DOHH2 (cell line): ENCODE results near the gene KIRREL3.
"Not testable (repeated sequence)": the region's sequence is repeated elsewhere in the genome, so short reads cannot be mapped to it uniquely, and the experiment has no call there.

ENCODE experiments used
- H3F3A ChIP-seq: fragments of 200-600 bp; sonication (generic), shearing (Covaris generic); 2 replicates; pipeline ENCODE4 v1.6.0; 2016; ENCODE audit warnings: antibody characterized with exemption, mild to moderate bottlenecking; ENCODE audit not compliant: control insufficient read depth, insufficient read depth
- H3K27ac ChIP-seq: fragments of 200-600 bp; sonication (generic); 2 replicates; pipeline ENCODE4 v1.5.1; 2014; ENCODE audit warnings: low read depth, mild to moderate bottlenecking, low read length, moderate library complexity
- H3K27me3 ChIP-seq: fragments of 200-600 bp; sonication (generic); 2 replicates; pipeline ENCODE4 v1.6.1; 2014; ENCODE audit warnings: mild to moderate bottlenecking, low read length, mixed read lengths; ENCODE audit not compliant: control insufficient read depth
- H3K36me3 ChIP-seq: fragments of 200-600 bp; sonication (generic); 2 replicates; pipeline ENCODE4 v1.6.1; 2014; ENCODE audit warnings: mild to moderate bottlenecking, low read length, moderate library complexity, mixed read lengths; ENCODE audit not compliant: control insufficient read depth
- H3K4me1 ChIP-seq: fragments of 200-600 bp; sonication (generic); 2 replicates; pipeline ENCODE4 v1.6.1; 2014; ENCODE audit warnings: mild to moderate bottlenecking, low read length, mixed read lengths; ENCODE audit not compliant: control insufficient read depth
- H3K4me2 ChIP-seq: fragments of 200-600 bp; sonication (generic); 2 replicates; pipeline ENCODE4 v1.6.0; 2014; ENCODE audit warnings: mild to moderate bottlenecking, low read length, moderate library complexity
- H3K4me3 ChIP-seq: fragments of 200-600 bp; sonication (generic); 2 replicates; pipeline ENCODE4 v1.5.1; 2014; ENCODE audit warnings: mild to moderate bottlenecking, low read length, mixed read lengths
- H3K79me2 ChIP-seq: fragments of 200-600 bp; sonication (generic); 2 replicates; pipeline ENCODE4 v1.6.1; 2014; ENCODE audit warnings: mild to moderate bottlenecking, low read length, mixed read lengths; ENCODE audit not compliant: control insufficient read depth
- H3K9me2 ChIP-seq: fragments of 200-600 bp; sonication (generic); replicated peaks from 2 replicates; pipeline ENCODE4 v1.6.1; 2014; ENCODE audit warnings: mild to moderate bottlenecking, low read length, mixed read lengths; ENCODE audit not compliant: control insufficient read depth
- H3K9me3 ChIP-seq: fragments of 200-600 bp; sonication (generic); 2 replicates; pipeline ENCODE4 v1.6.1; 2014; ENCODE audit warnings: antibody characterized with exemption, low read length, mixed read lengths; ENCODE audit not compliant: control insufficient read depth, insufficient read depth
- H4K20me1 ChIP-seq: fragments of 200-600 bp; sonication (generic); 2 replicates; pipeline ENCODE4 v1.6.0; 2014; ENCODE audit warnings: low read depth, mild to moderate bottlenecking, antibody characterized with exemption, low read length, moderate library complexity; ENCODE audit not compliant: control insufficient read depth, insufficient read depth
- EZH2phosphoT487 ChIP-seq: fragments of 200-600 bp; sonication (generic); IDR thresholded peaks from 2 replicates; pipeline ENCODE4 v1.6.1; 2017; ENCODE audit warnings: borderline replicate concordance, mild to moderate bottlenecking, antibody characterized with exemption, low read length, moderate library complexity, mixed read lengths
- TF ChIP-seq, protein P1 (sequence below): fragments of 200-600 bp; sonication (generic); IDR thresholded peaks from one replicate; pipeline ENCODE4 v1.5.1; 2014; ENCODE audit warnings: antibody characterized with exemption, mild to moderate bottlenecking, low read depth, low read length; ENCODE audit not compliant: poor library complexity, severe bottlenecking

Gene KIRREL3

DNA sequence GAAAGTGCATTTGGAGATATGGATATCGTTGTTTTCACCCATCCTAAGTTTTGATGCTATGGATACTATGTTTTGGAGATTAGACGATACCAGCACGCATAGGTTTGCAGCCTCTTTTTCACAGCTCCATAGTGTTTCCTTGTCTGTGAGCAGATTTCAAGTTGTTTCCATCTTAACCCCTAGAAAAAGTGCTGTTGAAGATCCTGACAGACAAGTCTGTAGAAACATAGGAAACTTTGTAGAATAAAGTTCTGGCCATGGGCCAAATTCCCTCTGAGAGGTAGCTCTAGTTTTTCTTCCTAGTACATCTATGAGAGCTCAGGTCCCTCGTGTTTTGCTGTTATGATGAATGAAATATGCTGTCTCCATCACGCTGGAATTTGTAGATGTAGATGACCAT lies 612.7 kb downstream of the KIRREL3 start:
- Histone ChIP-seq H3K4me1 (peaks cover 14% of the 10 kb centered on the region), H3K79me2 (no peaks in the 10 kb centered on the region), H3K4me2 (no peak overlapping the region), H3K36me3 (no peaks in the 10 kb centered on the region), H3K27ac (no peak overlapping the region), H3K9me2 (no peaks in the 10 kb centered on the region), H3F3A (no peaks in the 10 kb centered on the region), H3K27me3 (no peaks in the 10 kb centered on the region), H3K9me3 (no peaks in the 10 kb centered on the region), H3K4me3 (no peak overlapping the region), H4K20me1 (no peaks in the 10 kb centered on the region)
- TF ChIP-seq, protein P1, sequence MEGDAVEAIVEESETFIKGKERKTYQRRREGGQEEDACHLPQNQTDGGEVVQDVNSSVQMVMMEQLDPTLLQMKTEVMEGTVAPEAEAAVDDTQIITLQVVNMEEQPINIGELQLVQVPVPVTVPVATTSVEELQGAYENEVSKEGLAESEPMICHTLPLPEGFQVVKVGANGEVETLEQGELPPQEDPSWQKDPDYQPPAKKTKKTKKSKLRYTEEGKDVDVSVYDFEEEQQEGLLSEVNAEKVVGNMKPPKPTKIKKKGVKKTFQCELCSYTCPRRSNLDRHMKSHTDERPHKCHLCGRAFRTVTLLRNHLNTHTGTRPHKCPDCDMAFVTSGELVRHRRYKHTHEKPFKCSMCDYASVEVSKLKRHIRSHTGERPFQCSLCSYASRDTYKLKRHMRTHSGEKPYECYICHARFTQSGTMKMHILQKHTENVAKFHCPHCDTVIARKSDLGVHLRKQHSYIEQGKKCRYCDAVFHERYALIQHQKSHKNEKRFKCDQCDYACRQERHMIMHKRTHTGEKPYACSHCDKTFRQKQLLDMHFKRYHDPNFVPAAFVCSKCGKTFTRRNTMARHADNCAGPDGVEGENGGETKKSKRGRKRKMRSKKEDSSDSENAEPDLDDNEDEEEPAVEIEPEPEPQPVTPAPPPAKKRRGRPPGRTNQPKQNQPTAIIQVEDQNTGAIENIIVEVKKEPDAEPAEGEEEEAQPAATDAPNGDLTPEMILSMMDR = no peak
- TF ChIP-seq EZH2phosphoT487 = no peak

DNA sequence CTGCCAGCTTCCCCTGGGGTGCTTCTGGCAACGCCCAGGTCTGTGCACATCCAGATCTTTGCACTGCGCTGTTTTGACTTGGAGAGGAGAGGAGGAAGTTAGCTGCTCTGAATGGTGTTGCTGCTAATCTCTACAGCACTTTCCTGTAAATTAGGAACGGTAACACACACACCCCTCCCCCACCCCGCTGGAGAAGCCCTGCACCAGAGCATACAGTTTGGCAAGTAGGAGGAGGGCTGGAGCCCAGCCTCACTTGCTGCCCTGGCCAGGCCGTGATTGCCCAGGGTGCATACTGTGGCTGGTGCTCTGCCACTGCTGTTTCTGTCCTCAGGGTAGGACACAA lies 613.9 kb downstream of the KIRREL3 start:
- not testable (repeated sequence) for H3K9me2 ChIP-seq, H3K4me3 ChIP-seq, H3K4me1 ChIP-seq, H4K20me1 ChIP-seq, H3K4me2 ChIP-seq, H3K9me3 ChIP-seq, H3K27ac ChIP-seq, H3K79me2 ChIP-seq, H3K27me3 ChIP-seq, H3K36me3 ChIP-seq, H3F3A ChIP-seq

DNA sequence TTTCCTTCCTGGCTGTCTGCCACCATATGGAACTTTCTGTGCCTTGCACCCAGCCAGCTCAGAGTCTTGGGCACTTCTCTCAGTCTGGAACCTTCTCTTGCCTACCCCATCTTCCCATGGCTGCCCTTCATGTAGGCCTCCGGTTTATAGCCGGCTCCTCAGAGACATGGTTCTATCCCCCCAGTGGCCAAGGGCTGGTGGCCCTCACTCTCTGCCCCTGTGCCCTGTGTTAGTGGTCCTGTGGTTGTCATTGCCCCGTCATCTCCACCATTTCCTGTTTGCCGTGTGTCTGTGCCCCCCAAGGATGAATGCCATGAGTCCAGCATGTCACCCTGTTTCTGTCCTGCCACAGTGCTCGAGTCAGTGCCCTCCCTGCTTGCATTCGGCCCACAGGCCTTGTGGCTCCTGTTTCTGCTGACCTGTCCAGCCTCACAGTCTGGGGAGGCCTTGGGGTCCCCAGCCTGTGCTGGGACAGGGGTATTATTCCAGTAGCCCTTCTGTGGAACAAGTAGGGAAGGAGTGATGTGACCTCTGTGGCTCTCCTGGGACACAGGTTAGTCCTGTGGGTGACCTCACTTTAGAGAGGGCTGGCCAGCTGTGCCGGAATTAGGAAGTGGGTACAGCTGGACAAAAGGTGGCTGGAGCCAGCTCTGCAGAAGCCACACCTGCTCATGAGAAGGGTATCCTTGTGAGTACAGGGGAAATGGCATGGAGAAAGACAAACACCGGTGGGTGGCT lies 614.4 kb downstream of the KIRREL3 start:
- H3K4me2 ChIP-seq = no peak overlapping the region
- TF ChIP-seq, protein P1 = no peak
- no peak for TF ChIP-seq EZH2phosphoT487

DNA sequence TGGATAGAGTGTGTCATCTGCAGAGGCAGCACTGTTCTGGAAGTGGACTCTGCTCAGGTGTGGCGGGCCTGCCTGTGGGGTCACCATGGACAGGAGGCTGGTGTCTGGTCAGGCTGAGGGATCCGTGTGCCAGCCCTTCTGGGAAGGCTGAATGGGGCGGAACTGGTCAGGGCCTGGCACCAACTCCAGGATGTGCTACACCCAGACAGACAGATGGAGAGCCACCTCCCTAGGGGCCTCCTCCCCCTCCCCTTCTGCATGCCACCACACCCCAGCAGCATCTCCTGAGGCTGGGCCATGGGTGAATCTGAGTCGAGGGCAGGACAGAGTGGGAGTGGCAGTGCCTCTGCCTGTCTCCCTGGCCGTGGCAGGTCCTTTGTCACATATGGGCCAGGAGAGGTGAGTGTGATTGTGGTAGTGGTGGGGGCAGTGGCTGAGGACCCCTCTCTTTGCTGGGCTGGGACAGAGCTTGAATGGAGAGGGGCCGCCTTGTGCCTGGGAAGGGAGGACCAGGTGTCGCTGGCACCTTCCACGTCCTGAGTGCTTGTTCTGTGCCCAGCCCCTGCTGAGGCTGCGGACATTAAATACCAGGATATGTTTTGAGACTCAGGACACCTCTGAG lies 616.0 kb downstream of the KIRREL3 start:
- no peaks in the 10 kb centered on the region for H3K9me3 ChIP-seq

More for the DNA sequence above, 614.4 kb downstream of the KIRREL3 start:
- Histone ChIP-seq H3F3A (no peaks in the 10 kb centered on the region), H3K79me2 (no peaks in the 10 kb centered on the region), H3K36me3 (no peaks in the 10 kb centered on the region), H3K27ac (no peak overlapping the region), H3K9me3 (no peaks in the 10 kb centered on the region), H4K20me1 (no peaks in the 10 kb centered on the region), H3K4me1 (peaks cover 5% of the 10 kb centered on the region; the same call in 1 of the 2 replicates), H3K4me3 (no peak overlapping the region), H3K9me2 (no peaks in the 10 kb centered on the region), H3K27me3 (no peaks in the 10 kb centered on the region)

More for the DNA sequence above, 616.0 kb downstream of the KIRREL3 start:
- H3K36me3 ChIP-seq = no peaks in the 10 kb centered on the region
- H3K4me3 ChIP-seq = no peak overlapping the region
- H3F3A ChIP-seq = no peaks in the 10 kb centered on the region
- H3K9me2 ChIP-seq = no peaks in the 10 kb centered on the region
- H4K20me1 ChIP-seq = no peaks in the 10 kb centered on the region
- no peak overlapping the region for H3K27ac ChIP-seq
- H3K4me2 ChIP-seq = no peak overlapping the region
- no peak for TF ChIP-seq EZH2phosphoT487
- TF ChIP-seq, protein P1 = no peak
- peaks cover 5% of the 10 kb centered on the region; the same call in 1 of the 2 replicates for H3K4me1 ChIP-seq
- H3K79me2 ChIP-seq = no peaks in the 10 kb centered on the region
- no peaks in the 10 kb centered on the region for H3K27me3 ChIP-seq
